A549 (cell line): ENCODE results near the gene SDC4. TPM values are rescaled to one million over a fixed set of nuclear protein-coding genes. Genes with fewer than 3 reads are reported as not detected.

Experiments used
- ATAC-seq, 2 experiments: fragments of 200-7000 bp in 1 of 2; fragments of >200 bp in 1 of 2; cut with Nextera tagmentation in 1 of 2; cut with Tn5 transposase in 1 of 2; 3 replicates each; pipeline versions ENCODE4 v1.8.0 to v1.9.1; 2018 to 2020; ENCODE audit warnings: mild to moderate bottlenecking in 1 of 2, moderate library complexity in 1 of 2
- CTCF ChIA-PET: fragments of 300-600 bp; sonication (Branson Sonifier 250); formaldehyde crosslinking; extraction: SDS; loops from one replicate; lab custom pipeline; 2021; ENCODE audit warnings: antibody characterized with exemption, inconsistent platforms; lab: Yijun Ruan, JAX
- POLR2A ChIA-PET: fragments of 350-600 bp; formaldehyde crosslinking; extraction: SDS; loops from one replicate; lab custom pipeline; 2021; ENCODE audit warnings: antibody characterized with exemption, inconsistent platforms; lab: Yijun Ruan, JAX
- DNase-seq, 2 experiments: peaks; one replicate each; pipeline versions ENCODE4 v3.0.0 to v3.0.0-alpha.2; 2011 to 2016; ENCODE audit warnings: low read depth in 1 of 2, low spot score in 1 of 2
- FAIRE-seq: peaks from 2 replicates; lab custom pipeline; 2011; peaks lifted over from hg19 to GRCh38; lab: Jason Lieb, UNC
- H3K27ac ChIP-seq, 2 experiments: fragments of >200 bp; sonication (Bioruptor Twin); formaldehyde crosslinking; 3 replicates each; pipeline ENCODE4 v1.5.1; 2016 to 2017
- H3K4me1 ChIP-seq: fragments of >200 bp; sonication (Bioruptor Twin); formaldehyde crosslinking; 3 replicates; pipeline ENCODE4 v1.6.1; 2016
- H3K4me2 ChIP-seq: fragments of >200 bp; sonication (Bioruptor Twin); formaldehyde crosslinking; 3 replicates; pipeline ENCODE4 v1.6.1; 2016
- H3K4me3 ChIP-seq: fragments of >200 bp; sonication (Bioruptor Twin); formaldehyde crosslinking; 3 replicates; pipeline ENCODE4 v1.5.1; 2016
- H3K9me3 ChIP-seq: fragments of >200 bp; sonication (Bioruptor Twin); formaldehyde crosslinking; 3 replicates; pipeline ENCODE4 v1.6.1; 2016
- BHLHE40 ChIP-seq: IDR thresholded peaks from 2 replicates; pipeline ENCODE4 v1.6.1; 2012; ENCODE audit warnings: low read depth, low read length, inconsistent platforms
- CHD2 ChIP-seq: fragments of 150-350 bp; IDR thresholded peaks from 2 replicates; pipeline ENCODE4 v1.6.1; 2014; ENCODE audit warnings: low read length; ENCODE audit not compliant: partially characterized antibody
- EHF ChIP-seq: fragments of 250-450 bp; sonication (Bioruptor Pico); IDR thresholded peaks from 2 replicates; pipeline ENCODE4 v1.5.0; 2020; ENCODE audit warnings: mild to moderate bottlenecking
- ESRRA ChIP-seq: fragments of 150-350 bp; IDR thresholded peaks from 2 replicates; pipeline ENCODE4 v1.6.1; 2014; ENCODE audit warnings: mild to moderate bottlenecking, low read length, borderline replicate concordance
- FOSB ChIP-seq: fragments of 250-450 bp; sonication (Bioruptor Pico); IDR thresholded peaks from 2 replicates; pipeline ENCODE4 v1.5.0; 2020; ENCODE audit warnings: mild to moderate bottlenecking, moderate library complexity
- FOXS1 ChIP-seq: fragments of 250-450 bp; sonication (Bioruptor Pico); IDR thresholded peaks from 2 replicates; pipeline ENCODE4 v1.5.0; 2020; ENCODE audit warnings: mild to moderate bottlenecking, moderate library complexity
- HES2 ChIP-seq: fragments of >200 bp; sonication (Bioruptor Twin); formaldehyde crosslinking; IDR thresholded peaks from 2 replicates; pipeline ENCODE4 v1.6.1; 2016
- HOXB13 ChIP-seq: fragments of 250-450 bp; sonication (Bioruptor Pico); IDR thresholded peaks from 2 replicates; pipeline ENCODE4 v1.5.0; 2020; ENCODE audit warnings: low read depth, mild to moderate bottlenecking, moderate library complexity
- JUN ChIP-seq, 2 experiments: fragments of >200 bp; sonication (Bioruptor Twin); formaldehyde crosslinking; IDR thresholded peaks; 2 replicates in 1 of 2; 3 replicates in 1 of 2; pipeline ENCODE4 v1.6.1; 2016 to 2017
- JUNB ChIP-seq: fragments of >200 bp; sonication (Bioruptor Twin); formaldehyde crosslinking; IDR thresholded peaks from 2 replicates; pipeline ENCODE4 v1.6.1; 2016
- KDM5A ChIP-seq: fragments of 200-600 bp; sonication (generic); IDR thresholded peaks from 2 replicates; pipeline ENCODE4 v1.6.1; 2016; ENCODE audit warnings: antibody characterized with exemption, mild to moderate bottlenecking
- NPAS2 ChIP-seq: fragments of 250-450 bp; sonication (Bioruptor Pico); IDR thresholded peaks from 2 replicates; pipeline ENCODE4 v1.8.0; 2022; ENCODE audit warnings: mild to moderate bottlenecking, moderate library complexity, borderline replicate concordance
- POLR2A ChIP-seq: IDR thresholded peaks from 2 replicates; pipeline ENCODE4 v1.6.1; 2012; ENCODE audit warnings: mild to moderate bottlenecking, low read length
- POLR2AphosphoS2 ChIP-seq: conservative IDR thresholded peaks from 2 replicates; pipeline ENCODE4 v1.6.1; 2012; ENCODE audit warnings: low read length, improper control_type of control experiment, inconsistent platforms
- RAD21 ChIP-seq, 2 experiments: fragments of >200 bp in 1 of 2; sonication (Bioruptor Twin) in 1 of 2; formaldehyde crosslinking in 1 of 2; IDR thresholded peaks in 1 of 2; conservative IDR thresholded peaks in 1 of 2; 2 replicates in 1 of 2; 3 replicates in 1 of 2; pipeline ENCODE4 v1.6.1; 2012 to 2018; ENCODE audit warnings: inconsistent platforms in 1 of 2
- RCOR1 ChIP-seq: fragments of 150-350 bp; IDR thresholded peaks from 2 replicates; pipeline ENCODE4 v1.6.1; 2014; ENCODE audit warnings: antibody characterized with exemption, low read length, low read depth
- RFX5 ChIP-seq: fragments of 450-650 bp; IDR thresholded peaks from 2 replicates; pipeline ENCODE4 v1.7.1; 2014; ENCODE audit warnings: antibody characterized with exemption, mild to moderate bottlenecking, moderate library complexity
- RNF2 ChIP-seq: fragments of 200-600 bp; sonication (generic); IDR thresholded peaks from 2 replicates; pipeline ENCODE4 v1.6.1; 2016; ENCODE audit warnings: low read depth, mild to moderate bottlenecking, antibody characterized with exemption, moderate library complexity, borderline replicate concordance
- SMC3 ChIP-seq: fragments of >200 bp; sonication (Bioruptor Twin); formaldehyde crosslinking; IDR thresholded peaks from 3 replicates; pipeline ENCODE4 v1.6.1; 2018; ENCODE audit warnings: inconsistent platforms
- SREBF2 ChIP-seq: fragments of 450-650 bp; IDR thresholded peaks from 2 replicates; pipeline ENCODE4 v1.6.1; 2014; ENCODE audit warnings: mild to moderate bottlenecking, moderate library complexity
- ZSCAN20 ChIP-seq: fragments of 250-450 bp; sonication (Bioruptor Pico); IDR thresholded peaks from 2 replicates; pipeline ENCODE4 v1.8.0; 2022; ENCODE audit warnings: mild to moderate bottlenecking, moderate library complexity
- WGBS: methylation state at CpG from one replicate; pipeline ENCODE4 v1.1.6; 2017; ENCODE audit errors: missing lambda C conversion rate; 5-methylcytosine and 5-hydroxymethylcytosine counted together
- polyA plus RNA-seq, 4 experiments: library from polyadenylated mRNA; depleted of rRNA in 3 of 4; stranded (reverse); fragments of >200 nt; fragmentation: RNase III in 1 of 4; extraction: RNeasy Plus Mini Kit Qiagen cat#74134 plus additional on column Dnase treatment in 1 of 4; gene quantifications; 2 replicates in 3 of 4; 3 replicates in 1 of 4; pipeline ENCODE4 v1.2.3, GENCODE V29; 2011 to 2017
- TF ChIP-seq, protein P1 (sequence below): fragments of >200 bp; sonication (Bioruptor Twin); formaldehyde crosslinking; IDR thresholded peaks from 3 replicates; pipeline ENCODE4 v1.6.1; 2016

Gene SDC4
- polyA plus RNA-seq, 2 of the 4 experiments (the other 2 are of a cell fraction), result 27.4 to 35.6 TPM

DNA sequence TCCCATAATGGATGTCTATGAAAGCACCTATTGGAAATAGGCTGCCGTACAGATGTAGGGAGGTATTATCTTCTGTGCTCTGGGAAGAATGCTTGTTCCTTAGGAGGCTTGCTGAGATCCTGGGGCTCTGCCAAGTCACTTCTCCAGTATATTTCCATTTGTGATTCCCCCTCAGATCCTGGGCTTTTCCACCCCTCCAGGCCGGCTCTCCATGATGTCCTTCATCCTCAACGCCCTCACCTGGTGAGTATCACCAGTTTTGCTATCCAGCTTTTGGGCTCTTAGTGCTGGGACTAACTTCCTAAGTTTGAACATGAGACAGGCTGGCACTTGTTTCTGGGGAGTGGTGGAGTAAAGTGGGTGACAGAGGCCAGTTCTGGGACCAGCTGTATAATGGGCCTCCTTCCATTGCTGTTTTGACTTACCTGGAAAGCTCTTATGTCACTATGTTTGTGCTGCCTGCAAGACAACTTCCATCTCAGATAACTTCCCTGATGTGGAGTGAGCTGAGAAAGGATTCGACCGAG, 17.3 kb upstream of the SDC4 start:
- CTCF ChIA-PET, result interaction anchor here (0.7 to 12.1 kb wide), 9 partner anchors 9 to 85 kb away, joined by 3 to 159 read pairs (median 11); no protein-coding TSS in a partner anchor
- no peak for DNase-seq
- TF ChIP-seq RFX5, result no peak
- no peak for TF ChIP-seq EHF (CRISPR knock-in tag)
- no peak for TF ChIP-seq POLR2A
- no peak for TF ChIP-seq HES2
- TF ChIP-seq JUN (IDR thresholded peaks at IDR 0.05), result no peak
- TF ChIP-seq POLR2AphosphoS2, result no peak
- no peak for TF ChIP-seq FOXS1
- no peak for TF ChIP-seq HOXB13 (CRISPR knock-in tag)
- TF ChIP-seq, protein P1, sequence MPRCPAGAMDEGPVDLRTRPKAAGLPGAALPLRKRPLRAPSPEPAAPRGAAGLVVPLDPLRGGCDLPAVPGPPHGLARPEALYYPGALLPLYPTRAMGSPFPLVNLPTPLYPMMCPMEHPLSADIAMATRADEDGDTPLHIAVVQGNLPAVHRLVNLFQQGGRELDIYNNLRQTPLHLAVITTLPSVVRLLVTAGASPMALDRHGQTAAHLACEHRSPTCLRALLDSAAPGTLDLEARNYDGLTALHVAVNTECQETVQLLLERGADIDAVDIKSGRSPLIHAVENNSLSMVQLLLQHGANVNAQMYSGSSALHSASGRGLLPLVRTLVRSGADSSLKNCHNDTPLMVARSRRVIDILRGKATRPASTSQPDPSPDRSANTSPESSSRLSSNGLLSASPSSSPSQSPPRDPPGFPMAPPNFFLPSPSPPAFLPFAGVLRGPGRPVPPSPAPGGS, result no peak
- no peak for TF ChIP-seq SREBF2
- TF ChIP-seq KDM5A, result no peak
- no peak for TF ChIP-seq ESRRA
- TF ChIP-seq ZSCAN20 (CRISPR knock-in tag), result no peak
- TF ChIP-seq JUNB, result no peak
- TF ChIP-seq SMC3, result no peak
- TF ChIP-seq RNF2, result no peak
- TF ChIP-seq, all 56 proteins: peak for 0
- no peak overlapping the region for H3K27ac ChIP-seq
- ATAC-seq, result no peak
- POLR2A ChIA-PET, result no interaction called here
- FAIRE-seq, result no peak
- no peak overlapping the region for H3K4me3 ChIP-seq
- no peak overlapping the region for H3K4me2 ChIP-seq
- 96% methylated on average over 5 of the region's 5 CpGs for WGBS
- H3K9me3 ChIP-seq, result no peaks in the 10 kb centered on the region
- H3K4me1 ChIP-seq, result peaks cover 4% of the 10 kb centered on the region; the same call in 1 of the 3 replicates

- H3K4me3 ChIP-seq, result peak overlapping the region; percentile 64
- H3K9me3 ChIP-seq, result no peaks in the 10 kb centered on the region
- TF ChIP-seq POLR2A (no peak), RAD21 (conservative IDR thresholded peaks at IDR 0.05 in 1 of 2, IDR thresholded peaks at IDR 0.05 in 1 of 2) (no peak), NPAS2 (CRISPR knock-in tag) (no peak), RCOR1 (no peak), FOSB (CRISPR knock-in tag) (no peak), CHD2 (no peak), BHLHE40 (no peak)
- H3K27ac ChIP-seq, result peak overlapping the region; percentile 95 to 97
- no peak for DNase-seq
- no peak for FAIRE-seq
- peaks cover 18% of the 10 kb centered on the region; the same call in 2 of the 3 replicates for H3K4me1 ChIP-seq
- CTCF ChIA-PET, result interaction anchor here (0.7 to 9.2 kb wide), 35 partner anchors 10 to 599 kb away, joined by 3 to 159 read pairs (median 7); partner anchors contain the start of genes DNTTIP1, SDC4 and WFDC3
- H3K4me2 ChIP-seq, result peak overlapping the region; percentile 84
- ATAC-seq, result no peak
- POLR2A ChIA-PET, result interaction anchor here (0.5 to 2.2 kb wide), 13 partner anchors 10 to 570 kb away, joined by 3 to 35 read pairs (median 6); partner anchors contain the start of genes PIGT and SDC4
- 37% methylated on average over 15 of the region's 23 CpGs for WGBS
These were observed 15.6 kb upstream of the SDC4 start for GRCh38 chr20:45363611-45364492.
